Left colon (tissue), 2 donors: ENCODE measurements around the gene DPP4. TPM values are rescaled to one million over a fixed set of nuclear protein-coding genes. Genes with fewer than 3 reads are reported as not detected.

ENCODE experiments used
- ATAC-seq: fragments of 200-7000 bp; cut with Tn5 transposase; one replicate; pipeline ENCODE4 v1.9.1; 2020; ENCODE audit warnings: mild to moderate bottlenecking, moderate library complexity
- DNase-seq, 2 donors: peaks; one replicate each; pipeline ENCODE4 v3.0.0-alpha.2; 2020
- intact Hi-C, 2 donors: fragments of 100-400 bp; cut with DNase I in 1 of 2; cut with micrococcal nuclease in 1 of 2; formaldehyde crosslinking; loops; one replicate each; pipeline versions ENCODE4 v1.11.2 to v1.14.0; 2022; cut with DNase I, micrococcal nuclease
- total RNA-seq, 2 donors: library from RNA; stranded (reverse); fragmentation: NEBNext Ultra II Directional; extraction: Animal tissue kit (Norgen Biotek cat#: 25700); gene quantifications; one replicate each; pipeline ENCODE4 v1.2.1, GENCODE V29; 2021
- donor health status: DM: no; HTN: no; CAD: no.
- donor health status: DM: yes; HTN: yes; CAD: no.

Gene DPP4
- total RNA-seq, 2 donors from 2014 or later = 14.7 to 30.1 TPM

DNA sequence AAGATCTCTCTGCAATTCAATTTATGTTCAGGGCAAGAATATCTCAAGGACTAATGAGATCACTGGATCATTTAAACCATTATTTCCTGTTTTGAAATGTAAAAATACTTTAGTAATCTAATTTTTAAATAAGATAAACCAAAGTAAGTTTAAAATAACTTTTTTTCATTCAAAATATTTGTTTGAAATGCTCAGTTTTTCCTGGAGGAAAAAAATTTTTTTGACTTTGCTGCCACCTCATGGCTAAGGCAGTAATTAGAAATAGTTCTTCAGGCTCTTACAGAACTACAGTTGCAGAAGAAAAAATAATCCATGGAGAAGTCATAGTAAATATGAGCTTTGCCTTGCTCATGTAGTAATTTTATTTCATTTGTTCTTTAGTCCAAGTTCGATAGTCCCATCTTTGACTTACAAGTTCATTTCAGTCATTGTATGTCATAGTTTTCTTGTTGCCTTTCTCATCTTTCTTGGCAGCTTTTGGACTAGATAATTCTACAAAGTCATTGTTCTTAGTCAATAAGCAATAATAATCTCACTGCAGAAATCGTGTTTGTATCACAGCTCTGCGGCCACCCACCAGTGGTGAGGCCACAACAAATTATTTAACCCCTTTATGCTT, 127.4 kb downstream of the DPP4 start:
- ATAC-seq (peak; percentile 65), DNase-seq (no peak)
- intact Hi-C loops = loop anchor here in 1 of 2 donors (5.0 kb wide), 2 partner anchors 359 to 639 kb away; partner anchors contain the start of gene PSMD14

DNA sequence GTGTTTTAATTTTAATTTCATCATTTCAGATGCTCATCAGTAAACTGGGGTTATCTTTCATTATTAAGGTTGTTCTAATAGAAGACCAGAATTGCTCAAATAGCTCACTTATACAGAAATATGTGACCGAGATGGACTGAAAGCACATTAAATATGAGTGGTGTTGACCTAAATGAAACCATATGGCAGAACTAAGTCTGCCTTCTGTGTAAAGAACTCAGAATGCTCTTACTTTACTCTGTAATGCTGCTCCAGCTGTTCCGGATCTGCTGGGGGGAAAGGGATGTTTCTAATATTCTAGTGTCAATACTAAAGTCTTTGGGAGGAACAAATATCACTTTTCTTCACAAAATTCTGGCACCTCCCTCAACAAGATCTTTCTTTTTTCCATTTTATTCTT, 131.0 kb downstream of the DPP4 start:
- intact Hi-C loops = no loop called here
- no peak for ATAC-seq

More for the DNA sequence above, 131.0 kb downstream of the DPP4 start:
- DNase-seq = no peak

Other genes with a start within 250 kb of the DPP4 start
- 10 to 100 TPM; 55.2 to 55.9 TPM for gene GCG, start 78.0 kb upstream of the DPP4 start, total RNA-seq
- gene FAP, start 169.2 kb upstream of the DPP4 start, total RNA-seq = under 1 TPM; 0.34 to 0.78 TPM
- 10 to 100 TPM; 19.1 to 20.0 TPM for gene IFIH1, start 244.5 kb upstream of the DPP4 start, total RNA-seq